DOHH2 (cell line): ENCODE data around the gene CAMK2N1.

Experiments
- EZH2phosphoT487 ChIP-seq: fragments of 200-600 bp; sonication (generic); IDR thresholded peaks from 2 replicates; pipeline ENCODE4 v1.6.1; 2017; ENCODE audit warnings: borderline replicate concordance, mild to moderate bottlenecking, antibody characterized with exemption, low read length, moderate library complexity, mixed read lengths
- TF ChIP-seq, protein P1 (sequence below): fragments of 200-600 bp; sonication (generic); IDR thresholded peaks from one replicate; pipeline ENCODE4 v1.5.1; 2014; ENCODE audit warnings: antibody characterized with exemption, mild to moderate bottlenecking, low read depth, low read length; ENCODE audit not compliant: poor library complexity, severe bottlenecking

DNA sequence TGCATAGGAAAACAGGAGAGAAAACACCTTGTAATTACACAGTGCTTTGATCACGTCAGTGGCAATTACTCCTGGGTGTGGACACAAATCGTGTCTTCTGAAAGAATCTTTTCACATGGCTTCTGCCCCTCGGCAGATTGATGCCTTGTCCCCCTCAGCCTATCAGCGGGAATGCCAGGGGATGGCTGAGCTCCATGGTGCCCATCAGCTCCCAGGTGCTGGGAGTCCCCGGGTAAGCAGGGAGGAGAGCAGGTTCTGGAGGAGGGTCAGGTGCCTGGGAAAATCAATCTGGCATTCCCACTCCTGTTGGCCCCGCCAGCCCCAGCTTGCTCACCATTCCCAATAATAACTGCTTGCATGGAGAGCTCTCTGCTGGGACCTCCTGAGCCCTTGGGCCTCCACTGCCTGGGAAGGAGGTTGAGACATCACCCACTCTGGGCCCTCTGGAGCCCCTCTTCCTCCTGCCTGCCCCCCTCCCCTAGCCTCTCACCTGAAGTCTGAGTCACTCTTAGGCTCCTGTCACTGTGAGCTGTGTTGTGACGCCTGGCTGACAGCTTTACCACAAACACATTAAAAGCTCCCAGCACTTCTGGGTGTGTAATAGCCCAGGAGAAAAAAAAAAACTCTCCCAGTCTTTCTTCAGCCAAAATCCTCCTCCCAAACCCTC, 4.9 kb downstream of the CAMK2N1 start:
- TF ChIP-seq, protein P1, sequence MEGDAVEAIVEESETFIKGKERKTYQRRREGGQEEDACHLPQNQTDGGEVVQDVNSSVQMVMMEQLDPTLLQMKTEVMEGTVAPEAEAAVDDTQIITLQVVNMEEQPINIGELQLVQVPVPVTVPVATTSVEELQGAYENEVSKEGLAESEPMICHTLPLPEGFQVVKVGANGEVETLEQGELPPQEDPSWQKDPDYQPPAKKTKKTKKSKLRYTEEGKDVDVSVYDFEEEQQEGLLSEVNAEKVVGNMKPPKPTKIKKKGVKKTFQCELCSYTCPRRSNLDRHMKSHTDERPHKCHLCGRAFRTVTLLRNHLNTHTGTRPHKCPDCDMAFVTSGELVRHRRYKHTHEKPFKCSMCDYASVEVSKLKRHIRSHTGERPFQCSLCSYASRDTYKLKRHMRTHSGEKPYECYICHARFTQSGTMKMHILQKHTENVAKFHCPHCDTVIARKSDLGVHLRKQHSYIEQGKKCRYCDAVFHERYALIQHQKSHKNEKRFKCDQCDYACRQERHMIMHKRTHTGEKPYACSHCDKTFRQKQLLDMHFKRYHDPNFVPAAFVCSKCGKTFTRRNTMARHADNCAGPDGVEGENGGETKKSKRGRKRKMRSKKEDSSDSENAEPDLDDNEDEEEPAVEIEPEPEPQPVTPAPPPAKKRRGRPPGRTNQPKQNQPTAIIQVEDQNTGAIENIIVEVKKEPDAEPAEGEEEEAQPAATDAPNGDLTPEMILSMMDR = no peak
- no peak for TF ChIP-seq EZH2phosphoT487
